ENCODE data around the gene MEDAG.

The MEDAG gene

DNA sequence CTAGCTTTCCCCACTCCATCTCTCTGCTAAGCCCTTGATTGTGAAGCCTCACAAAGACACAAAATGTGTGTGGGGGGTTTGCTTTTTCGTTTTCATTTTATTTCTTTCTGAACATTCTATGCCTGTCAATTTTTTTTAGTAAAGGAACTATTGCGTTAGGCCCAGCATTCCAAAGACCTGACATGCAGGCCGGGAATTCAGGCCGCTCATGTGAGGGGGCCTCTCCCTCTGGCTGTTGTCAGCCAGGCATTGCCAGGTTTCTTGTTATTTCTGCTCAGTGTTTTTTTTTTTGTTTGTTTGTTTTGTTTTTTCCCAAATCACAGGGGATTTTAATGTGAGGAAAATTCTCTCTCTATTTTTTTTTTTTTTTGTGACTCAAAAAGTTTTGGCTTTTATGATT is 10.3 kb upstream of the MEDAG start:
- TF ChIP-seq ISL1 (CRISPR knock-in tag; IDR thresholded peaks at IDR 0.05) (peak; percentile 40), BACH2 (CRISPR knock-in tag; IDR thresholded peaks at IDR 0.05; ENCODE audit: borderline replicate concordance) (no peak)
- ATAC-seq = peak; percentile 88

- no peak for ATAC-seq
- TF ChIP-seq ZNF565 (CRISPR knock-in tag; conservative IDR thresholded peaks at IDR 0.05; ENCODE audit: low read depth) (no peak), ZFP3 (CRISPR knock-in tag; IDR thresholded peaks at IDR 0.05) (no peak)
These were observed 8.0 kb upstream of the MEDAG start for GRCh38 chr13:30898070-30898469.

DNA sequence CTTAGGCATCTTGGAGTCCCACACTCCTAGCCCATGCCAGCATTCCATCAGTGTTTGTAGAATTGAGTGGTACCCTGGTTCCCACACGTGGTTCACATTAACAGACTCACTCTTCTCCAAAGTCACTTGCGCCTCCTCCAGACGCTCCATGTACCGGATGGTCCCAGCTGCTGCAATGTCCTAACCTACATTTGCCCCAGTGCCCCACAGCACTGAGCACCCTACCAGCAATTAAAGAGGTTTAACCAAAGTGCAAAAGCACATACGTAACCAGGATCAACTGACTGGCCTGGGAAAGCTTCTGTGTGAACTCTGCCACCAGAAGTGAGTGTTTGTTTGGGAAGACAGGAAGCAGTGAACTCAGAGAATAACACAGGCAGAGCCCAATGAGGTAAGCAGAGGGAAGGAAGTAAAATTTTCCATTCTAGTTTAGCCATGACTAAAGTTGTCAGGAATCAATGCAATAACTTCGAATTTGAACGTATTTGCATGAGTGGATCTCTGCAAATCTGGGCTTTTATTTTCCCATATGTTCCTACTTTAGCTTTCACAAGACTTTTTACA is 7.3 kb upstream of the MEDAG start:
- peak; percentile 72 for ATAC-seq
- TF ChIP-seq, protein P1, sequence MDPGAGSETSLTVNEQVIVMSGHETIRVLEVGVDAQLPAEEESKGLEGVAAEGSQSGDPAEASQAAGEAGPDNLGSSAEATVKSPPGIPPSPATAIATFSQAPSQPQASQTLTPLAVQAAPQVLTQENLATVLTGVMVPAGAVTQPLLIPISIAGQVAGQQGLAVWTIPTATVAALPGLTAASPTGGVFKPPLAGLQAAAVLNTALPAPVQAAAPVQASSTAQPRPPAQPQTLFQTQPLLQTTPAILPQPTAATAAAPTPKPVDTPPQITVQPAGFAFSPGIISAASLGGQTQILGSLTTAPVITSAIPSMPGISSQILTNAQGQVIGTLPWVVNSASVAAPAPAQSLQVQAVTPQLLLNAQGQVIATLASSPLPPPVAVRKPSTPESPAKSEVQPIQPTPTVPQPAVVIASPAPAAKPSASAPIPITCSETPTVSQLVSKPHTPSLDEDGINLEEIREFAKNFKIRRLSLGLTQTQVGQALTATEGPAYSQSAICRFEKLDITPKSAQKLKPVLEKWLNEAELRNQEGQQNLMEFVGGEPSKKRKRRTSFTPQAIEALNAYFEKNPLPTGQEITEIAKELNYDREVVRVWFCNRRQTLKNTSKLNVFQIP (CRISPR knock-in tag; IDR thresholded peaks at IDR 0.05; ENCODE audit: borderline replicate concordance, low read depth) = no peak
- no peak for TF ChIP-seq ZC3H10 (CRISPR knock-in tag; IDR thresholded peaks at IDR 0.05)
- no peak for TF ChIP-seq BACH2 (CRISPR knock-in tag; IDR thresholded peaks at IDR 0.05; ENCODE audit: borderline replicate concordance)
- TF ChIP-seq TCF4 (CRISPR knock-in tag; IDR thresholded peaks at IDR 0.05; ENCODE audit: borderline replicate concordance) = no peak

GRCh38 chr13:30900436-30900835 is 5.6 kb upstream of the MEDAG start:
- ATAC-seq = no peak

GRCh38 chr13:30900952-30901749 is 4.9 kb upstream of the MEDAG start:
- ATAC-seq = no peak
- TF ChIP-seq, protein P1 (CRISPR knock-in tag; IDR thresholded peaks at IDR 0.05; ENCODE audit: borderline replicate concordance, low read depth) = no peak
- no peak for TF ChIP-seq SNAI2 (CRISPR knock-in tag; IDR thresholded peaks at IDR 0.05)
- TF ChIP-seq ARNTL (CRISPR knock-in tag; IDR thresholded peaks at IDR 0.05; ENCODE audit: borderline replicate concordance, low read depth) = no peak
- TF ChIP-seq GLIS3 (CRISPR knock-in tag; IDR thresholded peaks at IDR 0.05) = no peak
- TF ChIP-seq ZFP3 (CRISPR knock-in tag; IDR thresholded peaks at IDR 0.05) = no peak
- TF ChIP-seq CSDC2 (CRISPR knock-in tag; IDR thresholded peaks at IDR 0.05) = no peak
- TF ChIP-seq TSHZ2 (CRISPR knock-in tag; IDR thresholded peaks at IDR 0.05) = no peak

More at GRCh38 chr13:30900436-30900835, 5.6 kb upstream of the MEDAG start:
- TF ChIP-seq TSHZ2 (CRISPR knock-in tag; IDR thresholded peaks at IDR 0.05) (no peak), PATZ1 (CRISPR knock-in tag; IDR thresholded peaks at IDR 0.05; ENCODE audit: borderline replicate concordance) (no peak), ZFP30 (CRISPR knock-in tag; IDR thresholded peaks at IDR 0.05) (no peak), RARB (CRISPR knock-in tag; IDR thresholded peaks at IDR 0.05) (no peak), ZFP3 (CRISPR knock-in tag; IDR thresholded peaks at IDR 0.05) (no peak)
